ENCODE results near the gene C1RL. TPM values are rescaled to one million over a fixed set of nuclear protein-coding genes. Genes with fewer than 3 reads are reported as not detected.

C1RL gene
- total RNA-seq, 1 experiment from 2014 or later: 25.9 TPM

GRCh38 chr12:7136071-7136470 lies 27.1 kb upstream of the C1RL start:
- H3K79me2 ChIP-seq (ENCODE audit: insufficient read depth, low read length): no peaks in the 10 kb centered on the region
- no peak overlapping the region for H3K9ac ChIP-seq (ENCODE audit: low read length)
- no peak overlapping the region for H3K4me2 ChIP-seq (ENCODE audit: low read length)
- H4K20me1 ChIP-seq (ENCODE audit: insufficient read depth): no peaks in the 10 kb centered on the region
- H3K36me3 ChIP-seq (ENCODE audit: control insufficient read depth in 1 of 2, insufficient read depth in 2 of 2, low read length in 2 of 2): peaks cover 0 to 8% of the 10 kb centered on the region in 2 experiments; a peak in 2 of 4 replicates
- no peak overlapping the region for H2AFZ ChIP-seq (ENCODE audit: low read depth, low read length, poor library complexity, severe bottlenecking)
- TF ChIP-seq SRF (IDR thresholded peaks at IDR 0.05; ENCODE audit: low read depth): no peak
- no peak for TF ChIP-seq CEBPB (IDR thresholded peaks at IDR 0.05; ENCODE audit: low read depth)
- no peak for TF ChIP-seq JUND (IDR thresholded peaks at IDR 0.05)
- no peak for TF ChIP-seq EGR1 (IDR thresholded peaks at IDR 0.05; ENCODE audit: low read depth)
- no peak for TF ChIP-seq REST (IDR thresholded peaks at IDR 0.05; ENCODE audit: low read depth)
- no peaks in the 10 kb centered on the region for H3K9me3 ChIP-seq (ENCODE audit: control insufficient read depth in 1 of 2, insufficient read depth in 1 of 2, low read depth in 1 of 2, low read length in 2 of 2)
- no TSS peak for BruUV-seq (replicated peaks)
- no peak overlapping the region for H3K27ac ChIP-seq (ENCODE audit: low read depth, low read length)
- ChIA-PET RAD21 (ENCODE audit: low non-redundant PET in 1 of 2, low total read pairs in 2 of 2, uncharacterized antibody in 2 of 2, unreplicated experiment in 2 of 2) (no interaction called here), POLR2A (no interaction called here), CTCF (no interaction called here)
- H3K9me2 ChIP-seq (ENCODE audit: insufficient read depth): no peaks in the 10 kb centered on the region
- DNase-seq (ENCODE audit: low read depth, low spot score) (no peak), ATAC-seq (no peak)
- H3K4me3 ChIP-seq (replicated peaks in 1 of 2; ENCODE audit: low read depth in 1 of 2, low read length in 2 of 2): no peak overlapping the region
- H3K27me3 ChIP-seq (ENCODE audit: insufficient read depth, low read length): no peaks in the 10 kb centered on the region
- intact Hi-C loops (cut with micrococcal nuclease): no loop called here
- peaks cover 0 to 9% of the 10 kb centered on the region in 2 experiments; a peak in 2 of 4 replicates for H3K4me1 ChIP-seq (ENCODE audit: control insufficient read depth in 1 of 2, insufficient read depth in 2 of 2, low read length in 2 of 2)

DNA sequence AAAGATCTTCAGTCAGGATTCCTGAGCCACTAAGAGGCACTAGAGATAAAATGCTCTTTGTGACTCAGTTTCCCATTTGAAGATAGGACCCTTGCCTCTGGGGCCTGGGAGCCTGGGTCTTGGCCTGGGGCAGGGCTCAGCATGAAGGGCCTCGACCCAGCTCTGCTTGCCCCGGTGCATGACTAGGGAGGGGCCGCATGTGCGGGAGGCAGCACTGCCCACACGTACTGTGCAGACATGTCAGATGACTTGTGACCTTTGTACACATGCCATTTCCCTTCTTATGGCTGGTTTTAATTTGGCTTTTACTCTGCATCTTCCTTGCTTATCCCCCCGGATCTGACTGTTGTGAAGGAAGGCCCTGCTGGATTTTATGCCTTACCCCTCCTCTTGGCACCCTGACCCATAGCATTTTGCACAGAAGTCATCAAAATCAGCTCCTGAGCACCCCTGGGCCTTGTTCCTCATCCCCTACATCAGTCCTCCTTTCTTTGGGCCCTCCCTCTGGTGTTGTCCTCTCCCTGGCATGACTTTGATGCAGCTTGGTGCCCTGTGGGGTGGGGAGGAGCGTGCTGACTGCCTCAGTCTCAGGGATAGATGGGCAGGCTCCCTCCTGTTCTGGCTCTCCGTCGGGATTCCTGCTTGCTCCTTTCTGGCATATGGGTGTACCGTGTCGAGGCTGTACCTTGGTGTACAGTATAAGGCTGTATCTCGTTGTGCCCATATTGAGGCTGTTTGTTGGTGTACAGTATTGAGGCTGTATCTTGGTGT lies 25.6 kb upstream of the C1RL start:
- RAD21 ChIA-PET (ENCODE audit: low non-redundant PET in 1 of 2, low total read pairs in 2 of 2, uncharacterized antibody in 2 of 2, unreplicated experiment in 2 of 2): no interaction called here
- H3K27me3 ChIP-seq (ENCODE audit: insufficient read depth, low read length): no peaks in the 10 kb centered on the region
- POLR2A ChIA-PET: interaction anchor here (1.0 kb wide), 1 partner anchor 191 kb away, joined by 3 read pairs; the partner anchor contains the start of genes C12orf57 and RNU7-1
- intact Hi-C loops (cut with micrococcal nuclease): no loop called here
- TF ChIP-seq SIN3A (IDR thresholded peaks at IDR 0.05; ENCODE audit: low read depth): no peak
- TF ChIP-seq POLR2A (IDR thresholded peaks at IDR 0.05; ENCODE audit: borderline replicate concordance, extremely low read depth, insufficient read depth, insufficient read length): no peak
- no peak for TF ChIP-seq MAX (IDR thresholded peaks at IDR 0.05)
- TF ChIP-seq EGR1 (IDR thresholded peaks at IDR 0.05; ENCODE audit: low read depth): no peak
- ATAC-seq: no peak
- H3K4me2 ChIP-seq (ENCODE audit: low read length): no peak overlapping the region
- no TSS peak for BruUV-seq (replicated peaks)
- CTCF ChIA-PET: no interaction called here
- H4K20me1 ChIP-seq (ENCODE audit: insufficient read depth): no peaks in the 10 kb centered on the region
- no peak overlapping the region for H2AFZ ChIP-seq (ENCODE audit: low read depth, low read length, poor library complexity, severe bottlenecking)
- H3K4me1 ChIP-seq (ENCODE audit: control insufficient read depth in 1 of 2, insufficient read depth in 2 of 2, low read length in 2 of 2): peaks cover 2 to 21% of the 10 kb centered on the region in 2 experiments
- no peak overlapping the region for H3K9ac ChIP-seq (ENCODE audit: low read length)
- H3K36me3 ChIP-seq (ENCODE audit: control insufficient read depth in 1 of 2, insufficient read depth in 2 of 2, low read length in 2 of 2): peaks cover 0 to 8% of the 10 kb centered on the region in 2 experiments; a peak in 2 of 4 replicates
- no peak for DNase-seq (ENCODE audit: low read depth, low spot score)
- H3K27ac ChIP-seq (ENCODE audit: low read depth, low read length): no peak overlapping the region
- no peaks in the 10 kb centered on the region for H3K79me2 ChIP-seq (ENCODE audit: insufficient read depth, low read length)
- no peaks in the 10 kb centered on the region for H3K9me2 ChIP-seq (ENCODE audit: insufficient read depth)
- H3K9me3 ChIP-seq (ENCODE audit: control insufficient read depth in 1 of 2, insufficient read depth in 1 of 2, low read depth in 1 of 2, low read length in 2 of 2): no peaks in the 10 kb centered on the region
- no peak overlapping the region for H3K4me3 ChIP-seq (replicated peaks in 1 of 2; ENCODE audit: low read depth in 1 of 2, low read length in 2 of 2)
